Astrocyte (in vitro differentiated cells and primary cell): ENCODE data around the gene ASGR2. TPM values are rescaled to one million over a fixed set of nuclear protein-coding genes. Genes with fewer than 3 reads are reported as not detected.

ENCODE experiments used
- DNase-seq: peaks from one replicate; pipeline ENCODE4 v3.0.0-alpha.2; 2010; ENCODE audit warnings: low read depth
- FAIRE-seq: peaks from 2 replicates; lab custom pipeline; 2011; peaks lifted over from hg19 to GRCh38; lab: Jason Lieb, UNC
- H2AFZ ChIP-seq: 2 replicates; pipeline ENCODE4 v1.6.0; 2012; ENCODE audit warnings: low read depth, low read length, inconsistent platforms
- H3K27ac ChIP-seq: 2 replicates; pipeline ENCODE4 v1.5.1; 2011; ENCODE audit warnings: low read depth, low read length, inconsistent platforms
- H3K27me3 ChIP-seq: 2 replicates; pipeline ENCODE4 v1.6.0; 2011; ENCODE audit warnings: low read length, inconsistent platforms; ENCODE audit not compliant: insufficient read depth
- H3K36me3 ChIP-seq: 2 replicates; pipeline ENCODE4 v1.5.1; 2011; ENCODE audit warnings: low read length, inconsistent platforms; ENCODE audit not compliant: insufficient read depth
- H3K4me1 ChIP-seq: 2 replicates; pipeline ENCODE4 v1.5.1; 2011; ENCODE audit warnings: low read length, inconsistent platforms; ENCODE audit not compliant: insufficient read depth
- H3K4me2 ChIP-seq: 2 replicates; pipeline ENCODE4 v1.6.0; 2012; ENCODE audit warnings: low read length, inconsistent platforms
- H3K4me3 ChIP-seq: 2 replicates; pipeline ENCODE4 v1.5.1; 2011; ENCODE audit warnings: low read depth, mild to moderate bottlenecking, low read length, inconsistent platforms; ENCODE audit not compliant: insufficient read depth
- H3K79me2 ChIP-seq: 2 replicates; pipeline ENCODE4 v1.6.0; 2012; ENCODE audit warnings: mild to moderate bottlenecking, low read length, inconsistent platforms; ENCODE audit not compliant: insufficient read depth
- H3K9ac ChIP-seq: 2 replicates; pipeline ENCODE4 v1.6.0; 2012; ENCODE audit warnings: mild to moderate bottlenecking, low read length, inconsistent platforms
- H3K9me3 ChIP-seq: 2 replicates; pipeline ENCODE4 v1.5.1; 2012; ENCODE audit warnings: low read depth, mild to moderate bottlenecking, low read length, inconsistent platforms; ENCODE audit not compliant: insufficient read depth
- H4K20me1 ChIP-seq: 2 replicates; pipeline ENCODE4 v1.6.0; 2012; ENCODE audit warnings: low read length, inconsistent platforms; ENCODE audit not compliant: insufficient read depth
- H3K27ac Mint-ChIP-seq: one replicate; pipeline ENCODE4 v1.8.0; 2021; ENCODE audit warnings: mild to moderate bottlenecking, mixed read lengths; ENCODE audit not compliant: unreplicated experiment
- H3K27me3 Mint-ChIP-seq: one replicate; pipeline ENCODE4 v1.8.0; 2021; ENCODE audit warnings: low read depth, mixed read lengths; ENCODE audit not compliant: unreplicated experiment
- H3K36me3 Mint-ChIP-seq: one replicate; pipeline ENCODE4 v1.8.0; 2021; ENCODE audit warnings: low read depth, mixed read lengths; ENCODE audit not compliant: unreplicated experiment
- H3K4me1 Mint-ChIP-seq: one replicate; pipeline ENCODE4 v1.8.0; 2021; ENCODE audit warnings: low read depth, mixed read lengths; ENCODE audit not compliant: unreplicated experiment
- H3K4me3 Mint-ChIP-seq: one replicate; pipeline ENCODE4 v1.8.0; 2021; ENCODE audit warnings: mild to moderate bottlenecking, moderate library complexity, mixed read lengths; ENCODE audit not compliant: unreplicated experiment
- H3K9me3 Mint-ChIP-seq: one replicate; pipeline ENCODE4 v1.8.0; 2021; ENCODE audit warnings: mild to moderate bottlenecking, mixed read lengths; ENCODE audit not compliant: unreplicated experiment
- EZH2 ChIP-seq: IDR thresholded peaks from 2 replicates; pipeline ENCODE4 v1.6.1; 2012; ENCODE audit warnings: mild to moderate bottlenecking, low read length, inconsistent platforms; ENCODE audit not compliant: insufficient read depth
- total RNA-seq: library from RNA; stranded (reverse); gene quantifications from 2 replicates; pipeline ENCODE4 v1.2.1, GENCODE V29; 2021
- TF ChIP-seq, protein P1 (sequence below): IDR thresholded peaks from 2 replicates; pipeline ENCODE4 v1.5.1; 2011; ENCODE audit warnings: low read depth, mild to moderate bottlenecking, inconsistent platforms, low read length, moderate library complexity; ENCODE audit not compliant: insufficient read depth

Gene ASGR2
- total RNA-seq, 1 donor from 2014 or later, result not detected

DNA sequence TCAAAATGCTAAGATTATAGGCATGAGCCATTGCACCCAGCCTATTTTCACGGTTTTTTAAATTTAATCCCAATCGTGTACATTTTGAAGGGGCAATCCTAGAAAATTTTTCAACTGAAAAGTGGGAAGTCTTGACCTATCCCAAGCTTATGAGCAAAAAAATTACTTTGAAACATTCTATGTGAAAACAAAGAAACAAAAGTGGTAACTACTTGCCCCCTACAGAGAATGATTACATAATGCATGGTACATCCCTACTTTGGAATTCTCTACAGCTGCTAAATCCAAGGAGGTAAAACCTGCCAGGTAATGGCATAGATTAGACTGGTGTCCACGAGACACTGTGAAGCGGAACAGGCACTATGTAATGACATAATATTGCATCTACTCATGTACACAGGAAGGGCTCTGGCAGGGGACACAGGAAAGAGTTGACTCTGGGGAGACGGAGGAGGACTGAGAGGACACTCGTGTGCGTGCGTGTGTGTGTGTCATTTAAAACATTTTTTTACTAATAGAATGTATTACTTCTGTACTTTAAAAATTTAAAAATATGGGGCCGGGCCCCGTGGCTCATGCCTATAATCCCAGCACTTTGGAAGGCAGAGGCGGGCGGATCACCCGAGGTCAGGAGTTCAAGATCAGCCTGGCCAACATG, 15.7 kb downstream of the ASGR2 start:
- Histone ChIP-seq H3K9me3 (no peaks in the 10 kb centered on the region), H3K27ac (no peak overlapping the region), H3K36me3 (no peaks in the 10 kb centered on the region), H3K4me3 (no peak overlapping the region), H3K9ac (no peak overlapping the region), H3K79me2 (no peaks in the 10 kb centered on the region), H3K27me3 (peaks cover 32% of the 10 kb centered on the region), H4K20me1 (no peaks in the 10 kb centered on the region), H3K4me1 (no peaks in the 10 kb centered on the region), H3K4me2 (no peak overlapping the region), H2AFZ (no peak overlapping the region)
- no peak overlapping the region for H3K4me3 Mint-ChIP-seq
- DNase-seq (no peak), FAIRE-seq (no peak)
- TF ChIP-seq, protein P1, sequence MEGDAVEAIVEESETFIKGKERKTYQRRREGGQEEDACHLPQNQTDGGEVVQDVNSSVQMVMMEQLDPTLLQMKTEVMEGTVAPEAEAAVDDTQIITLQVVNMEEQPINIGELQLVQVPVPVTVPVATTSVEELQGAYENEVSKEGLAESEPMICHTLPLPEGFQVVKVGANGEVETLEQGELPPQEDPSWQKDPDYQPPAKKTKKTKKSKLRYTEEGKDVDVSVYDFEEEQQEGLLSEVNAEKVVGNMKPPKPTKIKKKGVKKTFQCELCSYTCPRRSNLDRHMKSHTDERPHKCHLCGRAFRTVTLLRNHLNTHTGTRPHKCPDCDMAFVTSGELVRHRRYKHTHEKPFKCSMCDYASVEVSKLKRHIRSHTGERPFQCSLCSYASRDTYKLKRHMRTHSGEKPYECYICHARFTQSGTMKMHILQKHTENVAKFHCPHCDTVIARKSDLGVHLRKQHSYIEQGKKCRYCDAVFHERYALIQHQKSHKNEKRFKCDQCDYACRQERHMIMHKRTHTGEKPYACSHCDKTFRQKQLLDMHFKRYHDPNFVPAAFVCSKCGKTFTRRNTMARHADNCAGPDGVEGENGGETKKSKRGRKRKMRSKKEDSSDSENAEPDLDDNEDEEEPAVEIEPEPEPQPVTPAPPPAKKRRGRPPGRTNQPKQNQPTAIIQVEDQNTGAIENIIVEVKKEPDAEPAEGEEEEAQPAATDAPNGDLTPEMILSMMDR, result no peak
- no peak for TF ChIP-seq EZH2
- peaks cover 12% of the 10 kb centered on the region for H3K9me3 Mint-ChIP-seq
- no peaks in the 10 kb centered on the region for H3K4me1 Mint-ChIP-seq
- no peak overlapping the region for H3K27ac Mint-ChIP-seq
- H3K27me3 Mint-ChIP-seq, result peaks cover 47% of the 10 kb centered on the region
- H3K36me3 Mint-ChIP-seq, result peaks cover 3% of the 10 kb centered on the region

DNA sequence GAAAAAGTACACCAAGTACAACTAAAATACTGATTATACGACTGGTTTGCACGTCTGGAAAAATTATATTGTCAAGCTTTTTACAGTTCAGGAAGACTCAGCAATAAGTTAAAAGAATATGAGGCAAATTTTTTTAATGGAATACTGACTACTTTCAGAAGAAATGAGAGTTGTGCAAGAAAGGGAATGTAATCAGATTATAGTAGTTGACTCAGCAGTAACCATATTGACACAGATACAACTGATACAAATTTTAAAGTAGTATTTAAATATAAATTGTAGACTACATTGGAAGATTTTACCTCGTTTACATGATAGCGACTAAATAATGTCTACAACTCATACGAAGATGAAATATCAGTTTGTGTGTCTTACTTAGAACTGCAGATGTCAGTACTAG, 16.7 kb downstream of the ASGR2 start:
- no peaks in the 10 kb centered on the region for H3K4me1 ChIP-seq
- no peaks in the 10 kb centered on the region for H3K36me3 ChIP-seq
- TF ChIP-seq EZH2, result no peak
- TF ChIP-seq, protein P1, result no peak
- H3K36me3 Mint-ChIP-seq, result peaks cover 3% of the 10 kb centered on the region
- DNase-seq, result no peak
- no peak overlapping the region for H3K4me2 ChIP-seq
- H3K4me1 Mint-ChIP-seq, result no peaks in the 10 kb centered on the region
- H3K27me3 ChIP-seq, result peaks cover 26% of the 10 kb centered on the region
- H3K79me2 ChIP-seq, result no peaks in the 10 kb centered on the region
- no peak overlapping the region for H3K27ac ChIP-seq
- H3K9ac ChIP-seq, result no peak overlapping the region
- no peak overlapping the region for H3K4me3 ChIP-seq
- peaks cover 43% of the 10 kb centered on the region for H3K27me3 Mint-ChIP-seq
- H3K27ac Mint-ChIP-seq, result no peak overlapping the region
- H2AFZ ChIP-seq, result no peak overlapping the region
- H3K4me3 Mint-ChIP-seq, result no peak overlapping the region
- no peak for FAIRE-seq
- peaks cover 12% of the 10 kb centered on the region for H3K9me3 Mint-ChIP-seq
- H3K9me3 ChIP-seq, result no peaks in the 10 kb centered on the region
- H4K20me1 ChIP-seq, result no peaks in the 10 kb centered on the region

DNA sequence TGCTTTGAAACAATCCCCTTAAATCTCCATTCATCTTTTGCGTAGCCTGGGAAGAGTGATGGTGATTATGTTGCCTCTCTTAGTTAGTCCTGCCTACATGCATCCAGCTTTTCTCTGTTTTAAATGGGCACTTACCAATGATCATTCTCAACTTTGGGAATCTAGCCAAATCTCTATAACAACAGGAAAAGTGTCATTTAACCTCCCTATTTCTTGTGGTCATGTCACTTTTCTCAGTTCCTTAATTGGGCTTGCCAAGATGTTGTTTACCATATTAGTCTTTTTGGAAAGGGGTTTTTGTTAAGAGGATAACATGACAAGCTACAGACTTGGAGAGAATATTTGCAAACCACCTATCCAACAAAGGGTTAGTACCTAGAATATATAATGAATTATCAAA, 19.0 kb downstream of the ASGR2 start:
- Histone ChIP-seq H3K27ac (no peak overlapping the region), H3K79me2 (no peaks in the 10 kb centered on the region), H3K9me3 (no peaks in the 10 kb centered on the region), H3K27me3 (peaks cover 8% of the 10 kb centered on the region), H3K36me3 (no peaks in the 10 kb centered on the region), H3K4me1 (no peaks in the 10 kb centered on the region), H4K20me1 (no peaks in the 10 kb centered on the region), H3K4me2 (no peak overlapping the region), H3K9ac (no peak overlapping the region), H2AFZ (no peak overlapping the region), H3K4me3 (no peak overlapping the region)
- DNase-seq (no peak), FAIRE-seq (no peak)
- Mint-ChIP-seq H3K4me1 (no peaks in the 10 kb centered on the region), H3K27me3 (peaks cover 23% of the 10 kb centered on the region), H3K27ac (no peak overlapping the region), H3K36me3 (peaks cover 3% of the 10 kb centered on the region), H3K4me3 (no peak overlapping the region), H3K9me3 (peaks cover 8% of the 10 kb centered on the region)
- TF ChIP-seq EZH2, result no peak
- TF ChIP-seq, protein P1, result no peak
